Metanephros (tissue), 1 donor: Measurements from ENCODE around the gene EXOC3L2. TPM values are rescaled to one million over a fixed set of nuclear protein-coding genes. Genes with fewer than 3 reads are reported as not detected.

Experiments
- total RNA-seq: library from RNA; depleted of rRNA; stranded (reverse); fragments of >200 nt; gene quantifications from one replicate; pipeline ENCODE4 v1.2.3, GENCODE V29; 2014

Gene EXOC3L2
- 27.9 TPM for total RNA-seq

GRCh38 chr19:45245334-45245787 lies at the start of gene EXOC3L2:
Gene EXOC3L2, minus strand, starts transcription at chr19:45245407. Its CDS starts 6,362 bp downstream, at chr19:45239045.

GRCh38 chr19:45250832-45251451 lies 5.7 kb upstream of the EXOC3L2 start, which contains the start of gene MARK4:
Gene MARK4, plus strand, starts transcription at chr19:45251271. Its CDS starts 318 bp downstream, at chr19:45251589.

GRCh38 chr19:45178262-45179071 lies 66.7 kb downstream of the EXOC3L2 start, which contains the start of gene BLOC1S3:
Gene BLOC1S3, plus strand, starts transcription at chr19:45178784. Its CDS starts 513 bp downstream, at chr19:45179297.

GRCh38 chr19:45177817-45178261 lies 67.4 kb downstream of the EXOC3L2 start, which contains the start of gene TRAPPC6A:
Gene TRAPPC6A, minus strand, starts transcription at chr19:45178237. Its CDS starts 19 bp downstream, at chr19:45178218.

Other genes starting within 250 kb of the EXOC3L2 start
- gene RELB, start 243.9 kb downstream of the EXOC3L2 start, total RNA-seq: 14.4 TPM
- gene CLASRP, start 206.4 kb downstream of the EXOC3L2 start, total RNA-seq: 30.4 TPM
- gene ZNF296, start 168.9 kb downstream of the EXOC3L2 start, total RNA-seq: 0.58 TPM
- 12.2 TPM for gene GEMIN7, start 166.1 kb downstream of the EXOC3L2 start, total RNA-seq
- gene PPP1R37, start 152.2 kb downstream of the EXOC3L2 start, total RNA-seq: 34.4 TPM
- gene NKPD1, start 84.4 kb downstream of the EXOC3L2 start, total RNA-seq: 0.12 TPM
- gene TRAPPC6A, start 67.2 kb downstream of the EXOC3L2 start, total RNA-seq: 23.9 TPM
- 6.9 TPM for gene BLOC1S3, start 66.6 kb downstream of the EXOC3L2 start, total RNA-seq
- 29.3 TPM for gene MARK4, start 5.9 kb upstream of the EXOC3L2 start, total RNA-seq
- gene CKM, start 77.5 kb upstream of the EXOC3L2 start, total RNA-seq: 1,004 TPM
- gene KLC3, start 95.3 kb upstream of the EXOC3L2 start, total RNA-seq: 4.0 TPM
- gene ERCC2, start 125.2 kb upstream of the EXOC3L2 start, total RNA-seq: 20.7 TPM
- 8.8 TPM for gene PPP1R13L, start 159.7 kb upstream of the EXOC3L2 start, total RNA-seq
- 7.2 TPM for gene POLR1G, start 161.2 kb upstream of the EXOC3L2 start, total RNA-seq
- 72.8 TPM for gene ERCC1, start 178.5 kb upstream of the EXOC3L2 start, total RNA-seq
- gene FOSB, start 222.6 kb upstream of the EXOC3L2 start, total RNA-seq: 3.7 TPM